Gastrocnemius medialis (tissue), 4 donors: Measurements from ENCODE around the gene ZNF467. TPM values are rescaled to one million over a fixed set of nuclear protein-coding genes. Genes with fewer than 3 reads are reported as not detected.

Experiments used
- ATAC-seq, 2 donors: fragments of 150-250 bp; one replicate each; pipeline ENCODE4 v1.9.1; 2016
- DNase-seq, 2 donors: peaks; one replicate each; pipeline ENCODE4 v3.0.0-alpha.2; 2019
- H3K27ac ChIP-seq, 4 donors: fragments of 200-600 bp; sonication (generic); 1 replicate in 1 of 4; 2 replicates in 3 of 4; pipeline ENCODE4 v1.5.1; 2016 to 2018; ENCODE audit warnings: mild to moderate bottlenecking in 2 of 4, moderate library complexity in 1 of 4
- H3K27me3 ChIP-seq, 3 donors: fragments of 200-600 bp; sonication (generic) in 2 of 3; 1 replicate in 1 of 3; 2 replicates in 2 of 3; pipeline versions ENCODE4 v1.5.1 to v1.6.0; 2016 to 2019; ENCODE audit warnings: mild to moderate bottlenecking in 1 of 3, moderate library complexity in 1 of 3
- H3K36me3 ChIP-seq, 2 donors: fragments of 200-600 bp; sonication (generic) in 1 of 2; one replicate each; pipeline ENCODE4 v1.5.1; 2017 to 2018
- H3K4me1 ChIP-seq, 2 donors: fragments of 200-600 bp; sonication (generic) in 1 of 2; one replicate each; pipeline ENCODE4 v1.5.1; 2016 to 2017; ENCODE audit warnings: mild to moderate bottlenecking in 2 of 2
- H3K4me3 ChIP-seq, 4 donors: fragments of 200-600 bp; sonication (generic) in 3 of 4; 1 replicate in 1 of 4; 2 replicates in 3 of 4; pipeline ENCODE4 v1.5.1; 2016 to 2019; ENCODE audit warnings: mild to moderate bottlenecking in 2 of 4
- H3K9me3 ChIP-seq, 3 donors: fragments of 200-600 bp; sonication (generic) in 2 of 3; 1 replicate in 1 of 3; 2 replicates in 2 of 3; pipeline ENCODE4 v1.5.1; 2016 to 2019
- POLR2A ChIP-seq, 2 donors: fragments of 450-650 bp; IDR thresholded peaks; one replicate each; pipeline ENCODE4 v1.6.1; 2017; ENCODE audit warnings: antibody characterized with exemption in 2 of 2, mild to moderate bottlenecking in 2 of 2, moderate library complexity in 2 of 2
- in situ Hi-C, 4 donors: fragments of 200-750 bp; cut with MboI; loops; one replicate each; pipeline versions ENCODE4 v1.15.0 to v1.8.0; 2017; ENCODE audit warnings: low sequenced_read_pairs in 4 of 4
- intact Hi-C: fragments of 100-400 bp; cut with DNase I; formaldehyde crosslinking; loops from one replicate; pipeline ENCODE4 v1.15.1; 2023; ENCODE audit warnings: low total_unique reads
- total RNA-seq, 4 donors: library from RNA; depleted of rRNA; stranded (reverse); fragments of >200 nt; gene quantifications; one replicate each; pipeline versions ENCODE4 v1.1.0 to v1.2.3, GENCODE V29; 2016
- TF ChIP-seq, protein P1 (sequence below), 5 experiments: fragments of 450-650 bp in 3 of 5; fragments of 200-600 bp in 2 of 5; sonication (generic) in 2 of 5; IDR thresholded peaks in 4 of 5; conservative IDR thresholded peaks in 1 of 5; 1 replicate in 4 of 5; 2 replicates in 1 of 5; pipeline ENCODE4 v1.5.1; 2016 to 2019; ENCODE audit warnings: antibody characterized with exemption in 5 of 5, mild to moderate bottlenecking in 3 of 5, moderate library complexity in 3 of 5

Gene ZNF467
- total RNA-seq, 4 donors from 2014 or later, result 0.15 to 1.8 (median 0.95) TPM

DNA sequence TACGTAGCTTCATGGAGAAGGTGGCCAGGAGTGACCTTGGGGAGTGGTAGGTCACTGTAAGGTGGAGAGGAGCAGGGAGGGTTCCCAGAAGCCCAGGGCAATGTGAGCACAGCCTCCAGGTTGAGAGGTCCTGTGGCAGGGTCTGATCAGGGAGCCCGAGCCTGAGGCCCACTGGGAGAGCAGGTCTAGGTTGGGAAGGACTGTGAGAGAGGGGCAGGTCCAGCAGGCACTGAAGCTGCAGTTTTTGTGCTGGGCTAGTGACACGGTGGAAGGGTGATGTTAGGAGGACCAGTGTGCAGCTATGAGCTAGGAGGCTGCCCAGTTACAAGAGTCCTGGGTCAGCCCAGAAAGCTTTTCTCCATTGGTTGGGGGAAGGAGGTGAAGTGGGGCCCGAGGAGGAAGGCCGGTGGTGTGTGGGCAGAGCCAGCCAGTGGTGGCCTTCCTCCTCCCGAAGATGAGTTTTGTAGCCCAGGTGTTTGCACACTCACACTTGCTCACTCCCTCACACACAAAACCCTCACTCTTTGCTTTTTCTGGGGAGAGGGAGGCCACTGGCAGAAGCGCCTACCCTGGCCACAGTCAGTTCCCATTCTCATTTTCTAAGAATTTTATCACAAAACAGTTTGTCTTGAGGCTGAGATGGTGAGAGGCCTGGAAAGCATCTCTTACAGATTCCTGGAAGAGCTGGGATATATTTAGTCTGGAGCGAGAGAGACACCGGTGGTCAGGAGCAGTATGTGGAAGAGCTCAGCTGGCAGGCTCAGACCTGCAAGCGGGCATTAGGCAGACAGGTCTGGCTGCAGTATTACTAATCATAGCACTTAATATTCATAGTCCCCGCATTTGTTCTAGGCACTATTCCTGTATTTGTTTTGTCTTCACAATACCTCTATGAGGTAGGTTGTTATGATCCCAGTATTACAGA is 57.1 kb downstream of the ZNF467 start:
- H3K27ac ChIP-seq, result peak overlapping the region; percentile 47 to 78 (median 76)

DNA sequence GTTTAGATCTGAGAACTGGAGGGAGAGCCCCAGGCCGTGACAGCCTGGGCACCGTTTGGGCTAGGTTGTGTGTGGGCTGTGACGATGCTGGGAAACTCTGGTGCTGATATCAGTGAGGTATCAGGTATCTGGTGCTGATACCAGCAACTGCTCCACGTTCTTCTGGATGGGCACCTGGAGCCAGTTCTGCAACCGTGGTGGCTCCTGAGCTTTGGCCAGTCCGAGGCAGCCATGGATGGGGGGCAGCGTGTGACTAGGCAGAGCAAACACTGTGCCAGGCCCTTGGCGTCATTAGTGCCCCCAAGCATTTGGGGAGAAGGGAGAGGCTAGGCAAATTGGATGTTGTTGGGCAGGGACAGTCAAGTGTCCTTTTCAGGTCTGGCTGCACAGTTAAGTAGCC is 57.9 kb downstream of the ZNF467 start:
- H3K4me3 ChIP-seq, result peak overlapping the region; percentile 49 to 86 (median 74)
- in situ Hi-C loops, result no loop called here
- no peaks in the 10 kb centered on the region for H3K27me3 ChIP-seq
- H3K27ac ChIP-seq, result peak overlapping the region; percentile 65 to 78 (median 76)
- ATAC-seq, result no peak
- intact Hi-C loops, result loop anchor here (2.0 to 10.0 kb wide), 3 partner anchors 91 to 831 kb away; partner anchors contain the start of genes ATP6V0E2 and EZH2
- peaks cover 0 to 10% (median 0%) of the 10 kb centered on the region in 3 donors for H3K9me3 ChIP-seq
- peaks cover 27 to 34% of the 10 kb centered on the region in 2 donors for H3K4me1 ChIP-seq
- H3K36me3 ChIP-seq, result no peaks in the 10 kb centered on the region
- no peak for DNase-seq
- TF ChIP-seq POLR2A (IDR thresholded peaks at IDR 0.05), result no peak
- TF ChIP-seq, protein P1, sequence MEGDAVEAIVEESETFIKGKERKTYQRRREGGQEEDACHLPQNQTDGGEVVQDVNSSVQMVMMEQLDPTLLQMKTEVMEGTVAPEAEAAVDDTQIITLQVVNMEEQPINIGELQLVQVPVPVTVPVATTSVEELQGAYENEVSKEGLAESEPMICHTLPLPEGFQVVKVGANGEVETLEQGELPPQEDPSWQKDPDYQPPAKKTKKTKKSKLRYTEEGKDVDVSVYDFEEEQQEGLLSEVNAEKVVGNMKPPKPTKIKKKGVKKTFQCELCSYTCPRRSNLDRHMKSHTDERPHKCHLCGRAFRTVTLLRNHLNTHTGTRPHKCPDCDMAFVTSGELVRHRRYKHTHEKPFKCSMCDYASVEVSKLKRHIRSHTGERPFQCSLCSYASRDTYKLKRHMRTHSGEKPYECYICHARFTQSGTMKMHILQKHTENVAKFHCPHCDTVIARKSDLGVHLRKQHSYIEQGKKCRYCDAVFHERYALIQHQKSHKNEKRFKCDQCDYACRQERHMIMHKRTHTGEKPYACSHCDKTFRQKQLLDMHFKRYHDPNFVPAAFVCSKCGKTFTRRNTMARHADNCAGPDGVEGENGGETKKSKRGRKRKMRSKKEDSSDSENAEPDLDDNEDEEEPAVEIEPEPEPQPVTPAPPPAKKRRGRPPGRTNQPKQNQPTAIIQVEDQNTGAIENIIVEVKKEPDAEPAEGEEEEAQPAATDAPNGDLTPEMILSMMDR (IDR thresholded peaks at IDR 0.05 in 4 of 5, conservative IDR thresholded peaks at IDR 0.05 in 1 of 5), result no peak

More for the DNA sequence above, 57.1 kb downstream of the ZNF467 start:
- ATAC-seq (no peak), DNase-seq (no peak)
- Histone ChIP-seq H3K36me3 (peaks cover 0 to 1% of the 10 kb centered on the region in 2 donors), H3K27me3 (no peaks in the 10 kb centered on the region), H3K4me3 (peak overlapping the region in 1 of 4 donors; percentile 86), H3K9me3 (peaks cover 0 to 3% (median 0%) of the 10 kb centered on the region in 3 donors), H3K4me1 (peaks cover 32 to 40% of the 10 kb centered on the region in 2 donors)
- intact Hi-C loops (loop anchor here (10.0 kb wide), 1 partner anchor 831 kb away; the partner anchor contains the start of gene EZH2), in situ Hi-C loops (no loop called here)
- TF ChIP-seq, protein P1 (IDR thresholded peaks at IDR 0.05 in 4 of 5, conservative IDR thresholded peaks at IDR 0.05 in 1 of 5), result no peak
- TF ChIP-seq POLR2A (IDR thresholded peaks at IDR 0.05), result no peak

DNA sequence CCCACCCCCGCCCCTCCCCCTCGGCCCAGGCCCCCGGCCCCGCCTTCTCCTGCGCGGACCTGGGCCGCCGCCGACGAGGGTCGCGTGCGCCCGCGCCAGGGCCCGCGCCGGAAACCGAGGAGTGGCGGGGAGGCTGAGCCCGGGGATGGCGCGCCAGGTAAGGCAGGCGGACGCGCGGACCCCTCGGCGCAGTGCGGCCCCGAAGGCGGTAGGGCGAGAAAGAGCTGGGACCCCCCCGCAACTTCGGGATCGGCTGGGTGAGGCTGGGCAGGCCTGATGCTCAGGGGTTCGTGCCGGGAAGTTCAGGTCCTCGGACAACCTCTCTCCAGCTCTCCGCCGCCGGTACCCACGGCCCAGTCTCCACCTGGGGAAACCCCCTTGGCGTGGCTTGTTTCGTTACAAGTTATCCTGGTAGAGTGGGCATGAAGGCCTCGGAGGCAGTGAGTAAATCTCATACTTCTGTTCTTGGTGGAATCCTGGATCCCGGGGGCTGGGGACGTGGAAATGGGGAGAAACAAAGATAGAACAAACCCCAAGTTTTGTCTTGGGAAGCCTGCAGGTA is 58.4 kb downstream of the ZNF467 start:
- Histone ChIP-seq H3K9me3 (peaks cover 0 to 14% (median 0%) of the 10 kb centered on the region in 3 donors), H3K4me1 (peaks cover 23 to 29% of the 10 kb centered on the region in 2 donors), H3K36me3 (no peaks in the 10 kb centered on the region), H3K27me3 (no peaks in the 10 kb centered on the region), H3K4me3 (peak overlapping the region; percentile 49 to 86 (median 74)), H3K27ac (peak overlapping the region; percentile 65 to 78 (median 76))
- intact Hi-C loops, result loop anchor here (1.0 to 10.0 kb wide), 6 partner anchors 53 to 830 kb away; partner anchors contain the start of genes ATP6V0E2, EZH2 and ZNF862
- ATAC-seq, result peak; percentile 24 to 25
- TF ChIP-seq, protein P1 (IDR thresholded peaks at IDR 0.05 in 4 of 5, conservative IDR thresholded peaks at IDR 0.05 in 1 of 5), result no peak
- no peak for TF ChIP-seq POLR2A (IDR thresholded peaks at IDR 0.05)
- DNase-seq, result no peak
- in situ Hi-C loops, result no loop called here

Other genes starting within 250 kb of the ZNF467 start
- 10 to 100 TPM in 2 of 4 donors, 1 to 10 TPM in 2; 2.9 to 10.7 (median 7.0) TPM for gene ZNF862, start 64.8 kb upstream of the ZNF467 start, total RNA-seq
- 10 to 100 TPM in 3 of 4 donors, 1 to 10 TPM in 1; 9.0 to 46.3 (median 12.9) TPM for gene ATP6V0E2, start 100.4 kb upstream of the ZNF467 start, total RNA-seq